Fibroblast of upper back skin (primary cell): ENCODE data around the gene TUBB8.
"Not testable (repeated sequence)": the region's sequence is repeated elsewhere in the genome, so short reads cannot be mapped to it uniquely, and the experiment has no call there.

Source experiments
- DNase-seq: peaks from one replicate; pipeline ENCODE4 v3.0.0-alpha.2; 2013

TUBB8 gene

GRCh38 chr10:13315-13635, 35.8 kb downstream of the TUBB8 start:
- not testable (repeated sequence) for DNase-seq

DNA sequence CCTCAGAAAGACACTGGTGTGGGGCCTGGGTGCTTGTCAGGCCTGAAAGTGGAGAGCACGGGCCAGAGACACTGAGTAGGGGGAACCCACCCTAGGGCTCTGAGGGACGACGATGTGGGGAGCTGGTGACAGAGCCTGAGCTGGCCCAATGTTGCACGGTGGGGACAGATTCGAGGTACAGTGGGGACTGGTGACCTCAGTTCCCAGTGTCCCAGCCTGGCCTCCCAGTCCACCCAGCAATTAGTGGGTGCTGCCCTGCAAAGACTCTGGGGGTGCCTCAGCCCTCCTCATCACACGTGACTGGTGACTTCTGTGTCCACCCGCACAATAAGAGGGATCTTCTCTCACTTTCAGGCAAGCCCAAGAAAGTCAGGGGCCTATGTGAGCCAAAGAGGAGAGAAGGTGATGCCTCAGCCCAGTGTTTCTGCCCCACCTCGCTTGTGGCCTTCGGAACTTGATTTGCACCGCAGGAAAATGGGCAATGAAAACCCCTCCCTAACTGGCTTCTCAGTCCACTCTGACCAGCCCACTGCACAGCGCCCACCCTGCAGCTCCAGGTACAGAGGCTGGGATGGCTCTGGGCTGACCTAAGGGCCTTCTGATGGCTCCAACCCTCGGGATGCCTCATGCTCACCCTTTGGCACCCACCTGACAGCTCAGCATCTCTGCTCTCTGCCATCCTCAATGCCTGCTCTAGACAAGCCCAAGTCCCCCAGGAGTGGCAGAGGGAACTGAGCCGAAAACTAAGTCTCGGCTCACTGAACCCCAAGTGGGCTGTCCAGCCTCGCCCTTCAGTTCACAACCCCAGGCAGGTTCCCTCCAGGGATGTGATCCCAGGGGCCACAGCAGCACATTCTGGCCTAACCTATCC, 36.4 kb downstream of the TUBB8 start:
- DNase-seq: not testable (repeated sequence)

- not testable (repeated sequence) for DNase-seq
Observed at GRCh38 chr10:11260-11659, 37.8 kb downstream of the TUBB8 start.

- DNase-seq: not testable (repeated sequence)
Observed at GRCh38 chr10:10261-10971, 38.7 kb downstream of the TUBB8 start.
